ENCODE results near the gene RHBDF2. TPM values are rescaled to one million over a fixed set of nuclear protein-coding genes. Genes with fewer than 3 reads are reported as not detected.

Gene RHBDF2
- total and polyA plus RNA-seq, 4 donors = 20.1 to 116 (median 39.6) TPM

- no peak for ATAC-seq (ENCODE audit: insufficient read depth, low FRiP score)
These were observed 20.0 kb upstream of the RHBDF2 start for GRCh38 chr17:76521262-76521661.

GRCh38 chr17:76519048-76519966 lies 18.1 kb upstream of the RHBDF2 start:
- no peaks in the 10 kb centered on the region for H3K9me3 ChIP-seq (ENCODE audit: control insufficient read depth in 4 of 4, insufficient read depth in 3 of 4, low read length in 3 of 4)
- no peaks in the 10 kb centered on the region for H3K27me3 ChIP-seq (ENCODE audit: control insufficient read depth in 3 of 3, insufficient read depth in 3 of 3, low read length in 2 of 3)
- H3K9ac ChIP-seq (ENCODE audit: insufficient read depth in 1 of 2, low read length in 2 of 2) = peak overlapping the region in 1 of 2 donors; percentile 13
- peak; percentile 45 to 74 (median 61) for DNase-seq
- H3K4me1 ChIP-seq (ENCODE audit: control insufficient read depth in 5 of 5, insufficient read depth in 5 of 5, low read length in 5 of 5) = peaks cover 0 to 27% (median 8%) of the 10 kb centered on the region in 5 donors
- WGBS, 2 donors = 78 to 84% methylated on average over 15 of the region's 15 CpGs
- no peak overlapping the region for H3K4me3 ChIP-seq
- H3K36me3 ChIP-seq (ENCODE audit: control insufficient read depth in 4 of 4, insufficient read depth in 4 of 4, low read length in 4 of 4) = no peaks in the 10 kb centered on the region
- TF ChIP-seq, protein P1, sequence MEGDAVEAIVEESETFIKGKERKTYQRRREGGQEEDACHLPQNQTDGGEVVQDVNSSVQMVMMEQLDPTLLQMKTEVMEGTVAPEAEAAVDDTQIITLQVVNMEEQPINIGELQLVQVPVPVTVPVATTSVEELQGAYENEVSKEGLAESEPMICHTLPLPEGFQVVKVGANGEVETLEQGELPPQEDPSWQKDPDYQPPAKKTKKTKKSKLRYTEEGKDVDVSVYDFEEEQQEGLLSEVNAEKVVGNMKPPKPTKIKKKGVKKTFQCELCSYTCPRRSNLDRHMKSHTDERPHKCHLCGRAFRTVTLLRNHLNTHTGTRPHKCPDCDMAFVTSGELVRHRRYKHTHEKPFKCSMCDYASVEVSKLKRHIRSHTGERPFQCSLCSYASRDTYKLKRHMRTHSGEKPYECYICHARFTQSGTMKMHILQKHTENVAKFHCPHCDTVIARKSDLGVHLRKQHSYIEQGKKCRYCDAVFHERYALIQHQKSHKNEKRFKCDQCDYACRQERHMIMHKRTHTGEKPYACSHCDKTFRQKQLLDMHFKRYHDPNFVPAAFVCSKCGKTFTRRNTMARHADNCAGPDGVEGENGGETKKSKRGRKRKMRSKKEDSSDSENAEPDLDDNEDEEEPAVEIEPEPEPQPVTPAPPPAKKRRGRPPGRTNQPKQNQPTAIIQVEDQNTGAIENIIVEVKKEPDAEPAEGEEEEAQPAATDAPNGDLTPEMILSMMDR (IDR thresholded peaks at IDR 0.05; ENCODE audit: control extremely low read depth, extremely low read depth) = no peak
- no peak overlapping the region for H3K27ac ChIP-seq (ENCODE audit: low read depth in 1 of 2, low read length in 1 of 2)
- ATAC-seq (ENCODE audit: insufficient read depth, low FRiP score) = no peak

More at GRCh38 chr17:76521262-76521661, 20.0 kb upstream of the RHBDF2 start:
- H3K27ac ChIP-seq (ENCODE audit: low read depth in 1 of 2, low read length in 1 of 2) = no peak overlapping the region
- DNase-seq = no peak
- TF ChIP-seq, protein P1 (IDR thresholded peaks at IDR 0.05; ENCODE audit: control extremely low read depth, extremely low read depth) = no peak
- H3K9ac ChIP-seq (ENCODE audit: insufficient read depth in 1 of 2, low read length in 2 of 2) = no peak overlapping the region
- 93 to 96% methylated on average over 7 of the region's 7 CpGs for WGBS, 2 donors
- H3K27me3 ChIP-seq (ENCODE audit: control insufficient read depth in 3 of 3, insufficient read depth in 3 of 3, low read length in 2 of 3) = no peaks in the 10 kb centered on the region
- no peaks in the 10 kb centered on the region for H3K36me3 ChIP-seq (ENCODE audit: control insufficient read depth in 4 of 4, insufficient read depth in 4 of 4, low read length in 4 of 4)
- H3K4me3 ChIP-seq = no peak overlapping the region
- peaks cover 0 to 28% (median 11%) of the 10 kb centered on the region in 5 donors for H3K4me1 ChIP-seq (ENCODE audit: control insufficient read depth in 5 of 5, insufficient read depth in 5 of 5, low read length in 5 of 5)
- H3K9me3 ChIP-seq (ENCODE audit: control insufficient read depth in 4 of 4, insufficient read depth in 3 of 4, low read length in 3 of 4) = no peaks in the 10 kb centered on the region

- H3K27ac ChIP-seq (ENCODE audit: low read depth in 1 of 2, low read length in 1 of 2) = no peak overlapping the region
- no peak overlapping the region for H3K9ac ChIP-seq (ENCODE audit: insufficient read depth in 1 of 2, low read length in 2 of 2)
- no peaks in the 10 kb centered on the region for H3K27me3 ChIP-seq (ENCODE audit: control insufficient read depth in 3 of 3, insufficient read depth in 3 of 3, low read length in 2 of 3)
- H3K36me3 ChIP-seq (ENCODE audit: control insufficient read depth in 4 of 4, insufficient read depth in 4 of 4, low read length in 4 of 4) = no peaks in the 10 kb centered on the region
- DNase-seq (no peak), ATAC-seq (ENCODE audit: insufficient read depth, low FRiP score) (no peak)
- WGBS, 2 donors = 90 to 94% methylated on average over 11 of the region's 11 CpGs
- no peaks in the 10 kb centered on the region for H3K9me3 ChIP-seq (ENCODE audit: control insufficient read depth in 4 of 4, insufficient read depth in 3 of 4, low read length in 3 of 4)
- H3K4me3 ChIP-seq = no peak overlapping the region
- H3K4me1 ChIP-seq (ENCODE audit: control insufficient read depth in 5 of 5, insufficient read depth in 5 of 5, low read length in 5 of 5) = peaks cover 0 to 18% (median 8%) of the 10 kb centered on the region in 5 donors
- TF ChIP-seq, protein P1 (IDR thresholded peaks at IDR 0.05; ENCODE audit: control extremely low read depth, extremely low read depth) = no peak
These were observed 16.4 kb upstream of the RHBDF2 start for GRCh38 chr17:76517638-76518038.

Measured in lung (tissue), 12 donors.